HCT116 (cell line): Measurements from ENCODE around the gene SHF. TPM values are rescaled to one million over a fixed set of nuclear protein-coding genes. Genes with fewer than 3 reads are reported as not detected.

Experiments used
- ATAC-seq: fragments of 200-7000 bp; cut with Tn5 transposase; 2 replicates; pipeline ENCODE4 v1.9.1; 2020; ENCODE audit warnings: mild to moderate bottlenecking, moderate library complexity
- BruUV-seq: library from RNA; stranded (reverse); fragments of 400-500 nt; replicated peaks from 2 replicates; lab custom pipeline; 2021; lab: Mats Ljungman, UMichigan
- CTCF ChIA-PET: fragments of 300-600 bp; sonication (Branson Sonifier 250); formaldehyde crosslinking; loops from one replicate; lab custom pipeline; 2021; ENCODE audit warnings: antibody characterized with exemption; lab: Charles Lee
- POLR2A ChIA-PET: fragments of 300-600, 350-600 bp; sonication (Branson Sonifier 250); formaldehyde crosslinking; loops from one replicate; lab custom pipeline; 2021; ENCODE audit warnings: antibody characterized with exemption; lab: Charles Lee
- RAD21 ChIA-PET, 2 experiments: fragments of 300-600 bp; sonication (Branson Sonifier 250); formaldehyde crosslinking; loops; one replicate each; lab custom pipeline; 2023; ENCODE audit warnings: low total read pairs in 2 of 2; ENCODE audit not compliant: uncharacterized antibody in 2 of 2, unreplicated experiment in 2 of 2, low non-redundant PET in 1 of 2; lab: Charles Lee
- DNase-seq: peaks from one replicate; pipeline ENCODE4 v3.0.0-alpha.2; 2010; ENCODE audit warnings: low read depth, low spot score
- H2AFZ ChIP-seq: fragments of 200-600 bp; shearing (Covaris generic), sonication (generic); 2 replicates; pipeline ENCODE4 v1.6.1; 2017; ENCODE audit warnings: low read depth, mixed run types, mixed read lengths, antibody characterized with exemption, low read length; ENCODE audit not compliant: poor library complexity, severe bottlenecking
- H3K27ac ChIP-seq: 2 replicates; pipeline ENCODE4 v1.5.1; 2012; ENCODE audit warnings: low read depth, low read length
- H3K27me3 ChIP-seq: fragments of 200-600 bp; sonication (generic); 2 replicates; pipeline ENCODE4 v1.6.1; 2016; ENCODE audit warnings: mixed run types, low read length, mixed read lengths; ENCODE audit not compliant: insufficient read depth
- H3K36me3 ChIP-seq, 2 experiments: fragments of 200-500 bp in 1 of 2; fragments of 200-600 bp in 1 of 2; sonication (Bioruptor generic) in 1 of 2; sonication (generic) in 1 of 2; 2 replicates each; pipeline versions ENCODE4 v1.5.1 to v1.6.1; 2014 to 2016; ENCODE audit warnings: low read length in 2 of 2, inconsistent platforms in 1 of 2, mixed read lengths in 1 of 2, mixed run types in 1 of 2; ENCODE audit not compliant: insufficient read depth in 2 of 2, control insufficient read depth in 1 of 2
- H3K4me1 ChIP-seq, 2 experiments: fragments of 200-600 bp in 1 of 2; sonication (generic) in 1 of 2; 2 replicates each; pipeline versions ENCODE4 v1.5.1 to v1.6.1; 2012 to 2017; ENCODE audit warnings: low read length in 2 of 2, inconsistent platforms in 1 of 2, mild to moderate bottlenecking in 1 of 2, mixed read lengths in 1 of 2, mixed run types in 1 of 2, moderate library complexity in 1 of 2; ENCODE audit not compliant: insufficient read depth in 2 of 2, control insufficient read depth in 1 of 2
- H3K4me2 ChIP-seq: fragments of 200-600 bp; sonication (generic); 2 replicates; pipeline ENCODE4 v1.6.1; 2017; ENCODE audit warnings: mixed run types, low read length, mixed read lengths
- H3K4me3 ChIP-seq, 2 experiments: fragments of 200-600 bp in 1 of 2; sonication (generic) in 1 of 2; replicated peaks in 1 of 2; 2 replicates each; pipeline ENCODE4 v1.5.1; 2011 to 2016; ENCODE audit warnings: low read length in 2 of 2, control low read depth in 1 of 2, low read depth in 1 of 2, mild to moderate bottlenecking in 1 of 2, mixed read lengths in 1 of 2, mixed run types in 1 of 2
- H3K79me2 ChIP-seq: fragments of 200-600 bp; sonication (generic); 2 replicates; pipeline ENCODE4 v1.6.1; 2017; ENCODE audit warnings: mild to moderate bottlenecking, mixed run types, low read length, moderate library complexity, mixed read lengths; ENCODE audit not compliant: insufficient read depth
- H3K9ac ChIP-seq: fragments of 200-600 bp; sonication (generic); 2 replicates; pipeline ENCODE4 v1.6.1; 2016; ENCODE audit warnings: low read length, mixed read lengths
- H3K9me2 ChIP-seq: fragments of 200-600 bp; sonication (generic), shearing (Covaris generic); 2 replicates; pipeline ENCODE4 v1.6.1; 2017; ENCODE audit warnings: mixed run types, mild to moderate bottlenecking, moderate library complexity; ENCODE audit not compliant: insufficient read depth
- H3K9me3 ChIP-seq, 2 experiments: fragments of 200-500 bp in 1 of 2; fragments of 200-600 bp in 1 of 2; sonication (Bioruptor generic) in 1 of 2; sonication (generic) in 1 of 2; 2 replicates each; pipeline ENCODE4 v1.6.1; 2014 to 2017; ENCODE audit warnings: low read length in 2 of 2, mixed read lengths in 2 of 2, inconsistent platforms in 1 of 2, low read depth in 1 of 2, mild to moderate bottlenecking in 1 of 2, mixed run types in 1 of 2, moderate library complexity in 1 of 2; ENCODE audit not compliant: control insufficient read depth in 1 of 2, insufficient read depth in 1 of 2
- H4K20me1 ChIP-seq: fragments of 200-600 bp; sonication (generic), shearing (Covaris generic); 2 replicates; pipeline ENCODE4 v1.6.1; 2017; ENCODE audit warnings: mixed run types, mild to moderate bottlenecking, moderate library complexity; ENCODE audit not compliant: insufficient read depth
- CBX3 ChIP-seq: IDR thresholded peaks from 2 replicates; pipeline ENCODE4 v1.6.1; 2012; ENCODE audit warnings: low read depth
- ELF1 ChIP-seq: IDR thresholded peaks from 2 replicates; pipeline ENCODE4 v1.6.1; 2012; ENCODE audit warnings: low read depth, borderline replicate concordance
- EZH2phosphoT487 ChIP-seq: fragments of 200-600 bp; IDR thresholded peaks from 2 replicates; pipeline ENCODE4 v1.6.1; 2018; ENCODE audit warnings: antibody characterized with exemption, borderline replicate concordance
- POLR2A ChIP-seq: IDR thresholded peaks from 2 replicates; pipeline ENCODE4 v1.7.0; 2011; ENCODE audit warnings: borderline replicate concordance; ENCODE audit not compliant: insufficient read depth, insufficient read length; ENCODE audit errors: extremely low read depth
- POLR2AphosphoS5 ChIP-seq: IDR thresholded peaks from 2 replicates; pipeline ENCODE4 v1.6.1; 2011; ENCODE audit warnings: mild to moderate bottlenecking, low read depth, low read length, moderate library complexity
- RAD21 ChIP-seq: IDR thresholded peaks from 2 replicates; pipeline ENCODE4 v1.6.1; 2012; ENCODE audit warnings: low read depth, mild to moderate bottlenecking
- SIN3A ChIP-seq: IDR thresholded peaks from 2 replicates; pipeline ENCODE4 v1.6.1; 2012; ENCODE audit warnings: low read depth
- SP1 ChIP-seq: IDR thresholded peaks from 2 replicates; pipeline ENCODE4 v1.6.1; 2012; ENCODE audit warnings: low read depth
- TCF7L2 ChIP-seq: IDR thresholded peaks from 2 replicates; pipeline ENCODE4 v1.7.0; 2011; ENCODE audit warnings: borderline replicate concordance, inconsistent platforms; ENCODE audit not compliant: insufficient read depth, insufficient read length; ENCODE audit errors: extremely low read depth
- ZNF274 ChIP-seq: fragments of 200-500 bp; sonication (Bioruptor generic); IDR thresholded peaks from 2 replicates; pipeline ENCODE4 v1.6.1; 2014; ENCODE audit warnings: mild to moderate bottlenecking, low read depth, low read length, inconsistent platforms
- intact Hi-C: fragments of 100-400 bp; cut with micrococcal nuclease; formaldehyde crosslinking; loops from 2 replicates; pipeline ENCODE4 v1.10.0; 2022
- total RNA-seq: library from RNA; stranded (reverse); gene quantifications from one replicate; pipeline ENCODE4 v1.2.1, GENCODE V29; 2021; ENCODE audit not compliant: unreplicated experiment
- TF ChIP-seq, protein P1 (sequence below): IDR thresholded peaks from 2 replicates; pipeline ENCODE4 v1.6.1; 2011; ENCODE audit warnings: mild to moderate bottlenecking, low read length, moderate library complexity; ENCODE audit not compliant: insufficient replicate concordance; ENCODE audit errors: extremely low read depth
- TF ChIP-seq, protein P2 (sequence below): IDR thresholded peaks from 2 replicates; pipeline ENCODE4 v1.6.1; 2012
- TF ChIP-seq, protein P3 (sequence below): IDR thresholded peaks from 2 replicates; pipeline ENCODE4 v1.6.1; 2012
- TF ChIP-seq, protein P4 (sequence below), 3 experiments: fragments of 200-600 bp in 1 of 3; sonication (generic) in 1 of 3; IDR thresholded peaks in 2 of 3; conservative IDR thresholded peaks in 1 of 3; 2 replicates each; pipeline ENCODE4 v1.5.1; 2012 to 2017; ENCODE audit warnings: low read depth in 2 of 3, low read length in 2 of 3, antibody characterized with exemption in 1 of 3, borderline replicate concordance in 1 of 3, control low read depth in 1 of 3, mild to moderate bottlenecking in 1 of 3, mixed read lengths in 1 of 3, mixed run types in 1 of 3, moderate library complexity in 1 of 3; ENCODE audit not compliant: insufficient read depth in 1 of 3

The SHF gene
- total RNA-seq, 1 experiment from 2014 or later: 2.6 TPM

DNA sequence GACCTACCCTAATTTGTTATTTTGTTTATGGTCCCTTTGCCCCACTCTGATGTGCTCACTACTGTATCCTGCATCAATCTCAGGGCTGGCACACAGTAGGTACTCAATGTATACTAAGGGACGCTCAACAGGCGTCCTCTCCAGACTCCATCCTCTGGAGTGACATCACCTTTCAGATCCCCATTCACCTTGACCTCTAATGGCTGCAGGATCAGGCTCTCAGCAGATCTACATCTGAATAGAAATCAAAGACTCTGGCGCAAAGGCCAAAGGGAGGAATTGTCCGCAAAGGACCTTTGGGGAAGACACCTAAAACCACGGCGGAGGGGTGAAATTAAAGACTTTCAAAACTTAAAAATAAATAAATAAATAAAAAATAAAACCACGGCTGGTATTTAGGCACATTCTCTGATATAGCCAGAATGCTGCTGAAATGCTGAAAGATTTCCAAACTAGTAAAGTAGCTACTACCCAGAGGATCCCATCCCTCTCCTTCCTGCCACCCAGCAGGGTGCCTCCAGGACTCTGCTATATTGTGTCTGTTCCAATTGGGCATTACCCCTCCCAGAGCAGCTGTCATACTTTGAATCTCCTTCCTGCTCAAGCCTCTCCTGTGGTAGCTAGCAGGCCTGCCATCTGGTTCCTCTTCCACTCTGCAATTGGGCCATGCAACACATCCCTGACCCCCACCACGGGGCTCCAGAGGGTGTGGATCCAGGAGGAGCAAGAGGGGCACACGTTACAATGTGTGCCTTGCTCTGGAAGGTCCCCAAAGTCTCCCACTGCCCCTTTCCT is 6.1 kb downstream of the SHF start (continued):
- TF ChIP-seq, protein P1, sequence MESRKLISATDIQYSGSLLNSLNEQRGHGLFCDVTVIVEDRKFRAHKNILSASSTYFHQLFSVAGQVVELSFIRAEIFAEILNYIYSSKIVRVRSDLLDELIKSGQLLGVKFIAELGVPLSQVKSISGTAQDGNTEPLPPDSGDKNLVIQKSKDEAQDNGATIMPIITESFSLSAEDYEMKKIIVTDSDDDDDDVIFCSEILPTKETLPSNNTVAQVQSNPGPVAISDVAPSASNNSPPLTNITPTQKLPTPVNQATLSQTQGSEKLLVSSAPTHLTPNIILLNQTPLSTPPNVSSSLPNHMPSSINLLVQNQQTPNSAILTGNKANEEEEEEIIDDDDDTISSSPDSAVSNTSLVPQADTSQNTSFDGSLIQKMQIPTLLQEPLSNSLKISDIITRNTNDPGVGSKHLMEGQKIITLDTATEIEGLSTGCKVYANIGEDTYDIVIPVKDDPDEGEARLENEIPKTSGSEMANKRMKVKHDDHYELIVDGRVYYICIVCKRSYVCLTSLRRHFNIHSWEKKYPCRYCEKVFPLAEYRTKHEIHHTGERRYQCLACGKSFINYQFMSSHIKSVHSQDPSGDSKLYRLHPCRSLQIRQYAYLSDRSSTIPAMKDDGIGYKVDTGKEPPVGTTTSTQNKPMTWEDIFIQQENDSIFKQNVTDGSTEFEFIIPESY: no peak
- TF ChIP-seq SP1: no peak
- no peak for TF ChIP-seq RAD21
- TF ChIP-seq, protein P2, sequence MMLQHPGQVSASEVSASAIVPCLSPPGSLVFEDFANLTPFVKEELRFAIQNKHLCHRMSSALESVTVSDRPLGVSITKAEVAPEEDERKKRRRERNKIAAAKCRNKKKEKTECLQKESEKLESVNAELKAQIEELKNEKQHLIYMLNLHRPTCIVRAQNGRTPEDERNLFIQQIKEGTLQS: no peak
- TF ChIP-seq CBX3: no peak

DNA sequence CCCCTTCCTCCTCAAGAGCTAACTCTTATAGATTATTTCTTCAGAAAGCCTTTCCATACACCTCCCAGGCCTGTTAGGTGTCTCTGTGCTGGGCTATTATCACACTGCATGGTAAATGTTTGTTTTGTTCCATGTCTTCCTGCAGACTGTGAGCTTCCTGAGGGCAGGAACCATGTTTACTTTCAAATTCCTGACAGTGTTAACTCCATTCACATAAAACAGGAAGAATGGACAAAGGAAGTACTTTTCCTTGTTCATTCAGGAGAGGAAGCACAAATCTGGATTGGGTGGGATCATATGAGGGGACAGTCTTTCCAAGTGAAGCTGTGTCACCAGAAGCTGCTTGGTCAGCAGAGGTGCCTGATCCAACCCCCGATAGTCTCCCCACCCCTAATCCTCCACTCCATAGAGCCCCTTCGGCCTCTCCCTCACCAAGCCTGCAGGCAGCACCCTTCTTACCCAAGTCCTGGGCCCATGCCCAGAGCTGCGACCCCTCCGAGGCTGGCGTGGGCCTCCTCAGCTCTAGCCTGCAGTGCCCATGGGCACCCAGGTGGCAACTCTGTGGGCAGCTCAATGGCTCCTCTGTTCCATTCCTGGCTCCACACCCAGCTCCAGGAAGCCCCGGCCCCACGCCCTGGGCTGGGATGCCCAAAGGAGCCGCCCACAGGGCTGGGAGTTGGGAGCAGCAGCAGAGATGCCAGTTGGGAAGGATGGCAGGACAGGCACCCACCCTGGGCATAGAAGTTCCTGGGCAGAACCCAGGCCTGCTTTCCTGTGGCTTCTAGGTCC is 6.9 kb downstream of the SHF start:
- DNase-seq: no peak
- intact Hi-C loops: no loop called here
- no peak overlapping the region for H3K27ac ChIP-seq
- no peaks in the 10 kb centered on the region for H3K36me3 ChIP-seq
- H3K9ac ChIP-seq: no peak overlapping the region
- TF ChIP-seq, protein P3, sequence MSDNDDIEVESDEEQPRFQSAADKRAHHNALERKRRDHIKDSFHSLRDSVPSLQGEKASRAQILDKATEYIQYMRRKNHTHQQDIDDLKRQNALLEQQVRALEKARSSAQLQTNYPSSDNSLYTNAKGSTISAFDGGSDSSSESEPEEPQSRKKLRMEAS: no peak
- TF ChIP-seq, protein P1: no peak
- TF ChIP-seq, protein P2: no peak
- TF ChIP-seq ZNF274 (no peak), SP1 (no peak), RAD21 (no peak), ELF1 (no peak), POLR2AphosphoS5 (no peak), EZH2phosphoT487 (no peak), POLR2A (no peak), TCF7L2 (no peak), SIN3A (no peak)
- TF ChIP-seq, protein P4, sequence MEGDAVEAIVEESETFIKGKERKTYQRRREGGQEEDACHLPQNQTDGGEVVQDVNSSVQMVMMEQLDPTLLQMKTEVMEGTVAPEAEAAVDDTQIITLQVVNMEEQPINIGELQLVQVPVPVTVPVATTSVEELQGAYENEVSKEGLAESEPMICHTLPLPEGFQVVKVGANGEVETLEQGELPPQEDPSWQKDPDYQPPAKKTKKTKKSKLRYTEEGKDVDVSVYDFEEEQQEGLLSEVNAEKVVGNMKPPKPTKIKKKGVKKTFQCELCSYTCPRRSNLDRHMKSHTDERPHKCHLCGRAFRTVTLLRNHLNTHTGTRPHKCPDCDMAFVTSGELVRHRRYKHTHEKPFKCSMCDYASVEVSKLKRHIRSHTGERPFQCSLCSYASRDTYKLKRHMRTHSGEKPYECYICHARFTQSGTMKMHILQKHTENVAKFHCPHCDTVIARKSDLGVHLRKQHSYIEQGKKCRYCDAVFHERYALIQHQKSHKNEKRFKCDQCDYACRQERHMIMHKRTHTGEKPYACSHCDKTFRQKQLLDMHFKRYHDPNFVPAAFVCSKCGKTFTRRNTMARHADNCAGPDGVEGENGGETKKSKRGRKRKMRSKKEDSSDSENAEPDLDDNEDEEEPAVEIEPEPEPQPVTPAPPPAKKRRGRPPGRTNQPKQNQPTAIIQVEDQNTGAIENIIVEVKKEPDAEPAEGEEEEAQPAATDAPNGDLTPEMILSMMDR (IDR thresholded peaks at IDR 0.05 in 2 of 3, conservative IDR thresholded peaks at IDR 0.05 in 1 of 3; ENCODE audit: borderline replicate concordance in 1 of 3, insufficient read depth in 1 of 3, low read depth in 2 of 3, low read length in 2 of 3): no peak
- TF ChIP-seq, all 23 proteins: peak for 0
- Histone ChIP-seq H3K9me2 (no peaks in the 10 kb centered on the region), H3K4me2 (peak overlapping the region; percentile 15; the same call in 1 of the 2 replicates), H3K9me3 (no peaks in the 10 kb centered on the region), H2AFZ (no peak overlapping the region), H3K79me2 (no peaks in the 10 kb centered on the region), H4K20me1 (no peaks in the 10 kb centered on the region), H3K4me1 (peaks cover 12 to 41% of the 10 kb centered on the region in 2 experiments), H3K27me3 (no peaks in the 10 kb centered on the region), H3K4me3 (no peak overlapping the region)
- ATAC-seq: no peak
- ChIA-PET CTCF (interaction anchor here (0.8 to 2.7 kb wide), 6 partner anchors 17 to 277 kb away, joined by 3 to 13 read pairs (median 4); no protein-coding TSS in a partner anchor), POLR2A (no interaction called here), RAD21 (interaction anchor here in 1 of 2 experiments (0.9 kb wide), 1 partner anchor 1670 kb away, joined by 3 read pairs; no protein-coding TSS in a partner anchor)
- no TSS peak for BruUV-seq
